Cardiac fibroblast (primary cell): ENCODE data around the gene DNPEP.

Source experiments
- DNase-seq, 2 donors: peaks; one replicate each; pipeline versions ENCODE4 v3.0.0 to v3.0.0-alpha.2; 2010; ENCODE audit warnings: low read depth in 2 of 2
- H3K4me3 ChIP-seq, 2 donors: replicated peaks in 1 of 2; 1 replicate in 1 of 2; 2 replicates in 1 of 2; pipeline ENCODE4 v1.5.1; 2011; ENCODE audit warnings: low read depth in 2 of 2, low read length in 2 of 2, mild to moderate bottlenecking in 2 of 2, moderate library complexity in 1 of 2
- TF ChIP-seq, protein P1 (sequence below): IDR thresholded peaks from one replicate; pipeline ENCODE4 v1.5.1; 2011; ENCODE audit warnings: low read depth, mild to moderate bottlenecking, low read length, inconsistent platforms

The DNPEP gene

DNA sequence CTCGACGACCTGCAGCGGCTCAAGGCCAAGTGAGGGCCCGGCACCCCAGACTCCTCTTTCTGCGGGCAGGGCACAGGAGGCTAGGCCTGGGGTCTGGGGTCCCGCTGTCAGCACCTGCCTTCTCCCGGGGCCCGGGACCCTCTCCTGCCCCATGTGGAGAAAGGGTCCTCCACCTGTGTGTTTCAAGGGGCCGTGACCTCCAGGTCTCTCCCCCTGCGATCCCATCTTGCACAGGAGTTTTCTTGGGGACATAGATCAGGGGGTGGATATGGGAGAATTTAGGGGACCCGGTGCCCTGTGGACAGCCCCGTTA is 31.3 kb upstream of the DNPEP start:
- TF ChIP-seq, protein P1, sequence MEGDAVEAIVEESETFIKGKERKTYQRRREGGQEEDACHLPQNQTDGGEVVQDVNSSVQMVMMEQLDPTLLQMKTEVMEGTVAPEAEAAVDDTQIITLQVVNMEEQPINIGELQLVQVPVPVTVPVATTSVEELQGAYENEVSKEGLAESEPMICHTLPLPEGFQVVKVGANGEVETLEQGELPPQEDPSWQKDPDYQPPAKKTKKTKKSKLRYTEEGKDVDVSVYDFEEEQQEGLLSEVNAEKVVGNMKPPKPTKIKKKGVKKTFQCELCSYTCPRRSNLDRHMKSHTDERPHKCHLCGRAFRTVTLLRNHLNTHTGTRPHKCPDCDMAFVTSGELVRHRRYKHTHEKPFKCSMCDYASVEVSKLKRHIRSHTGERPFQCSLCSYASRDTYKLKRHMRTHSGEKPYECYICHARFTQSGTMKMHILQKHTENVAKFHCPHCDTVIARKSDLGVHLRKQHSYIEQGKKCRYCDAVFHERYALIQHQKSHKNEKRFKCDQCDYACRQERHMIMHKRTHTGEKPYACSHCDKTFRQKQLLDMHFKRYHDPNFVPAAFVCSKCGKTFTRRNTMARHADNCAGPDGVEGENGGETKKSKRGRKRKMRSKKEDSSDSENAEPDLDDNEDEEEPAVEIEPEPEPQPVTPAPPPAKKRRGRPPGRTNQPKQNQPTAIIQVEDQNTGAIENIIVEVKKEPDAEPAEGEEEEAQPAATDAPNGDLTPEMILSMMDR: no peak
- H3K4me3 ChIP-seq: peak overlapping the region in 1 of 2 donors; percentile 13
- no peak for DNase-seq

DNA sequence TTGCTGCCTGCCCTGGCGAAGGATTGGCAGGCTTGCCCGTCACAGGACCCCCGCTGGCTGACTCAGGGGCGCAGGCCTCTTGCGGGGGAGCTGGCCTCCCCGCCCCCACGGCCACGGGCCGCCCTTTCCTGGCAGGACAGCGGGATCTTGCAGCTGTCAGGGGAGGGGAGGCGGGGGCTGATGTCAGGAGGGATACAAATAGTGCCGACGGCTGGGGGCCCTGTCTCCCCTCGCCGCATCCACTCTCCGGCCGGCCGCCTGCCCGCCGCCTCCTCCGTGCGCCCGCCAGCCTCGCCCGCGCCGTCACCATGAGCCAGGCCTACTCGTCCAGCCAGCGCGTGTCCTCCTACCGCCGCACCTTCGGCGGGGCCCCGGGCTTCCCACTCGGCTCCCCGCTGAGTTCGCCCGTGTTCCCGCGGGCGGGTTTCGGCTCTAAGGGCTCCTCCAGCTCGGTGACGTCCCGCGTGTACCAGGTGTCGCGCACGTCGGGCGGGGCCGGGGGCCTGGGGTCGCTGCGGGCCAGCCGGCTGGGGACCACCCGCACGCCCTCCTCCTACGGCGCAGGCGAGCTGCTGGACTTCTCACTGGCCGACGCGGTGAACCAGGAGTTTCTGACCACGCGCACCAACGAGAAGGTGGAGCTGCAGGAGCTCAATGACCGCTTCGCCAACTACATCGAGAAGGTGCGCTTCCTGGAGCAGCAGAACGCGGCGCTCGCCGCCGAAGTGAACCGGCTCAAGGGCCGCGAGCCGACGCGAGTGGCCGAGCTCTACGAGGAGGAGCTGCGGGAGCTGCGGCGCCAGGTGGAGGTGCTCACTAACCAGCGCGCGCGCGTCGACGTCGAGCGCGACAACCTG is 30.7 kb upstream of the DNPEP start, which contains the start of gene DES:
Gene DES (plus strand): TSS at position 223 of the 857 bp plus-strand sequence. CDS start 86 bp downstream, at position 309.
- DNase-seq: peak in 1 of 2 donors; percentile 38
- H3K4me3 ChIP-seq: peak within 1 kb of the TSS in 1 of 2 donors; percentile 13
- TF ChIP-seq, protein P1: no peak

DNA sequence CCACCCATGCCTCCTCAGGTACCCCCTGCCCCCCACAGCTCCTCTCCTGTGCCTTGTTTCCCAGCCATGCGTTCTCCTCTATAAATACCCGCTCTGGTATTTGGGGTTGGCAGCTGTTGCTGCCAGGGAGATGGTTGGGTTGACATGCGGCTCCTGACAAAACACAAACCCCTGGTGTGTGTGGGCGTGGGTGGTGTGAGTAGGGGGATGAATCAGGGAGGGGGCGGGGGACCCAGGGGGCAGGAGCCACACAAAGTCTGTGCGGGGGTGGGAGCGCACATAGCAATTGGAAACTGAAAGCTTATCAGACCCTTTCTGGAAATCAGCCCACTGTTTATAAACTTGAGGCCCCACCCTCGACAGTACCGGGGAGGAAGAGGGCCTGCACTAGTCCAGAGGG is 29.7 kb upstream of the DNPEP start:
- H3K4me3 ChIP-seq: no peak overlapping the region
- DNase-seq: peak in 1 of 2 donors; percentile 37
- TF ChIP-seq, protein P1: no peak

DNA sequence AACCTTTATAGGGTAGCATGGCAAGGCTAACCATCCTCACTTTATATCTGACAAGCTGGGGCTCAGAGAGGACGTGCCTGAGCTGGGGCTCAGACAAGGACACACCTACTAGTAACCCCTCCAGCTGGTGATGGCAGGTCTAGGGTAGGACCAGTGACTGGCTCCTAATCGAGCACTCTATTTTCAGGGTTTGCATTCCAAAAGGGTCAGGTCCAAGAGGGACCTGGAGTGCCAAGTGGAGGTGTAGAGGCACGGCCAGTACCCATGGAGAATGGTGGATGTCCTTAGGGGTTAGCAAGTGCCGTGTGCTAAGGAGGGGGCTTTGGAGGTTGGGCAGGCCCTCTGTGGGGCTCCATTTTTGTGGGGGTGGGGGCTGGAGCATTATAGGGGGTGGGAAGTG is 29.2 kb upstream of the DNPEP start:
- H3K4me3 ChIP-seq: no peak overlapping the region
- TF ChIP-seq, protein P1: no peak
- no peak for DNase-seq

DNA sequence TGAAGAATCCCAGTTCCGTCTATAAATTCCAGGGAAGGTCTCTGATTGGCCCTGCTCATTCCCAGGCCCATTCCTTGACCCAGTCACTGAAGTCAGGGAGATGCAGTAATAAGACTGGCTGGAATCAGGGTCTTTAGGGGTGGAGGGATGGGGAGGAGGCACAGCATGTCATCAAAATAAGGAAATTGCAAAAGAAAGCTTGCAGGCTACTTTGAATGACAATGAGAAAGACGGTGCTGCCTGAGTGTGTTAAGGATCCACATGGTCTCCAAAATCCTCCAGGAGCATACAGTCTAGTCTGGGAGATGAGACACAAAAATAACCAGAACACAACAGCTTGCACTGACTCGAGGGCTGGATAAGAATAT is 28.5 kb upstream of the DNPEP start:
- DNase-seq: no peak
- no peak overlapping the region for H3K4me3 ChIP-seq
- TF ChIP-seq, protein P1: no peak

DNA sequence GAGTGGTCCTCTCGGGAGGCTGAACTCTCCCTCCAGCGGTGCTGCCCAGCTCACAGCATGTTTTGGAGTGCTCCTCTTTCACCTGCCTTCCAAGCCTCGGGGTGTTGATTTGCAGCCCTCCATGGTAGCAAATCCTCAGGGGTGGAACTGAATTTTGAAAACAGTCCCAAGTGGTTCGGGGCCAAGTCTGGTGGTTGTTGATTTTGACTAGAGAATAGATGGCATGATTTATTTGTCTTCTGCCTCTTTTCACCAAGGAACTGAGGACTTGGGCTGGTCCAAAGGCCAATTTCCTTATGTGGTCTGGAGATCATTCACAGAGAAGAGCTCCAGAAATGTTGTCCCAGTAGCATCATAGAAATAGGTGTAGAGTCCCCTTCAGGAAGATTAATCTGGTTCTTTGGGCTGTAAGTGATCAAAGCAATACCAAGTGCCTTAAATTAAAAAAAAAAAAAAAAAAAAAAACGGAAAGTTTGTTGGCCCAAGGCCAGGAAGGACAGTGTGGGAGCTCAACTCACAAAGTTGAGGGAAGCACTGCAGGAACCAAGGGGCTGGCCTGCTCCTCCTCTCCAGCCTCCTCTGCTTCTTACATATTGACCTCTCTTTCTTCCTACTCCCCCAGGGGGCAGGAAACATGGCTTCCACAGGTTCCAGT is 28.0 kb upstream of the DNPEP start:
- TF ChIP-seq, protein P1: no peak
- no peak overlapping the region for H3K4me3 ChIP-seq
- DNase-seq: no peak
